DOHH2 (cell line): Measurements from ENCODE around the gene MTIF3.

Experiments
- EZH2phosphoT487 ChIP-seq: fragments of 200-600 bp; sonication (generic); IDR thresholded peaks from 2 replicates; pipeline ENCODE4 v1.6.1; 2017; ENCODE audit warnings: borderline replicate concordance, mild to moderate bottlenecking, antibody characterized with exemption, low read length, moderate library complexity, mixed read lengths
- TF ChIP-seq, protein P1 (sequence below): fragments of 200-600 bp; sonication (generic); IDR thresholded peaks from one replicate; pipeline ENCODE4 v1.5.1; 2014; ENCODE audit warnings: antibody characterized with exemption, mild to moderate bottlenecking, low read depth, low read length; ENCODE audit not compliant: poor library complexity, severe bottlenecking

DNA sequence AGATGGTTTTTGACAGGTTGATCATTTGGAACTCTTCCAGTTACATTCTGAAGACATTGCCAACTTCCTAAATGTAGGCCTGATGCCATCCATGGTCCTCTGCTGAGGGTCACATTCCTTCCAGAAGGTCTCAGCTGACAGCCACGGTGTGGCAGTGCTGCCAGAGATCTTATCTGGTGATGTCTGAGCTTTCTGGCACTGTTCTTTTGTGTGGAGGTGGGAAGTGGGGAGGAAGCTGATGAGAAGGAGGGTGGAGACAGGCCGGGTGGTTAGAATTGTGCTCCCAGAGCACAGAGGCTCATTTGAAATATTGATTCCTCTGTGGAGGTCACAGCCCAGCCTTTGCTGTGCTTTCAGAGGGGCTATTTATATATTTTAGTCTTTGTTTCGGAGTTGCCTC, 16.1 kb upstream of the MTIF3 start:
- TF ChIP-seq, protein P1, sequence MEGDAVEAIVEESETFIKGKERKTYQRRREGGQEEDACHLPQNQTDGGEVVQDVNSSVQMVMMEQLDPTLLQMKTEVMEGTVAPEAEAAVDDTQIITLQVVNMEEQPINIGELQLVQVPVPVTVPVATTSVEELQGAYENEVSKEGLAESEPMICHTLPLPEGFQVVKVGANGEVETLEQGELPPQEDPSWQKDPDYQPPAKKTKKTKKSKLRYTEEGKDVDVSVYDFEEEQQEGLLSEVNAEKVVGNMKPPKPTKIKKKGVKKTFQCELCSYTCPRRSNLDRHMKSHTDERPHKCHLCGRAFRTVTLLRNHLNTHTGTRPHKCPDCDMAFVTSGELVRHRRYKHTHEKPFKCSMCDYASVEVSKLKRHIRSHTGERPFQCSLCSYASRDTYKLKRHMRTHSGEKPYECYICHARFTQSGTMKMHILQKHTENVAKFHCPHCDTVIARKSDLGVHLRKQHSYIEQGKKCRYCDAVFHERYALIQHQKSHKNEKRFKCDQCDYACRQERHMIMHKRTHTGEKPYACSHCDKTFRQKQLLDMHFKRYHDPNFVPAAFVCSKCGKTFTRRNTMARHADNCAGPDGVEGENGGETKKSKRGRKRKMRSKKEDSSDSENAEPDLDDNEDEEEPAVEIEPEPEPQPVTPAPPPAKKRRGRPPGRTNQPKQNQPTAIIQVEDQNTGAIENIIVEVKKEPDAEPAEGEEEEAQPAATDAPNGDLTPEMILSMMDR = no peak
- no peak for TF ChIP-seq EZH2phosphoT487
